Raji (cell line): ENCODE measurements around the gene SFRP2.

Experiments
- POLR2A ChIP-seq: IDR thresholded peaks from 2 replicates; pipeline ENCODE4 v1.6.1; 2011; ENCODE audit warnings: low read depth, low read length, control low read depth; ENCODE audit not compliant: insufficient read depth

The SFRP2 gene, protein sequence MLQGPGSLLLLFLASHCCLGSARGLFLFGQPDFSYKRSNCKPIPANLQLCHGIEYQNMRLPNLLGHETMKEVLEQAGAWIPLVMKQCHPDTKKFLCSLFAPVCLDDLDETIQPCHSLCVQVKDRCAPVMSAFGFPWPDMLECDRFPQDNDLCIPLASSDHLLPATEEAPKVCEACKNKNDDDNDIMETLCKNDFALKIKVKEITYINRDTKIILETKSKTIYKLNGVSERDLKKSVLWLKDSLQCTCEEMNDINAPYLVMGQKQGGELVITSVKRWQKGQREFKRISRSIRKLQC

GRCh38 chr4:153788413-153789276 is at the start of gene SFRP2:
Gene SFRP2, minus strand, starts transcription at chr4:153789083. Its CDS starts 248 bp downstream, at chr4:153788835.
- no peak for TF ChIP-seq POLR2A

GRCh38 chr4:153838564-153838963 is 49.7 kb upstream of the SFRP2 start:
- no peak for TF ChIP-seq POLR2A

GRCh38 chr4:153834901-153835300 is 46.0 kb upstream of the SFRP2 start:
- TF ChIP-seq POLR2A, result no peak

DNA sequence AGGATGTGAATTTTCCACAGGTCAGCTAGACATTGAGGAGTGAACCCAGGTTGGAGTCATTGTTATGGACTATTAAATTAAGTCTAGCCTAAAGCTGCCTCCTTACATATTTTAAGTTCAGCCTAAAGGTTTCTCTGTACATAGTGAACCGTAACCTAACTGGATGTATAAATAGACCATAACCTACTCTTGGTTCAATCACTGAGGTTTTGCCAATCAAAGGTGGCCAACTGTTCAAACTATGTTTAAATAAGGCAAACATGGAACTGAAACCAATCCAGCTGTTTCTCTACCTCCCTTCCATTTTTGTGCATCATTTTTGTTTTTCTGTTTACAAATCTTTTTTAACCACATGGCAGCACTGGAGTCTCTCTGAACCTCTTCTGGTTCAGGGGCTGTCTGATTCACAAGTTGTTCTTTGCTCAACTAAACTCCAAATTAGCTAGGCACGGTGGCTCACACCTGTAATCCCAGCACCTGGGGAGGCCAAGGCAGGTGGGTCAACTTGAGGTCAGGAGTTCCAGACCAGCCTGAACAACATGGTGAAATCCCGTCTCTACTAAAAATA is 43.9 kb upstream of the SFRP2 start:
- no peak for TF ChIP-seq POLR2A

- TF ChIP-seq POLR2A, result no peak
Measured at GRCh38 chr4:153832054-153832453, 43.2 kb upstream of the SFRP2 start.

GRCh38 chr4:153831245-153831644 is 42.4 kb upstream of the SFRP2 start:
- no peak for TF ChIP-seq POLR2A

DNA sequence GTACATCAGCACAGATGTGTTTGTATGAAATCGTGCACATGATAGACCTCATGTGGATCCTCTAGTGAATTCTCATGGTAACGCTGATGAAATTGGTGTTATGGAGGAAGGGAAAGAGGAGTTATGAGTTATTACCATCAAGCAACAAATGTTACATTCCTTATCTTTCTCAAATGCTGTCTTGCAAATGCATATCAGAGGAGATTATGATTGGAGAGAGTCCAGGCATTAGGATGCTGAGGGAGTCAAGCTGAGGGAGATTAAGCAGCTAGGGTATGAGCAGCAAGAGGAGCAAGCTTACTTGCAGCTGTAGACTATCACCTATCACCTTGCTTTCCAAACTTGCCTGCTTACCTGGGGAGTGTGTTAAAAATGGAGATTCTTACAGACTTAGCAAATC is 36.8 kb upstream of the SFRP2 start:
- TF ChIP-seq POLR2A, result no peak

- no peak for TF ChIP-seq POLR2A
Measured at GRCh38 chr4:153825126-153825525, 36.2 kb upstream of the SFRP2 start.

DNA sequence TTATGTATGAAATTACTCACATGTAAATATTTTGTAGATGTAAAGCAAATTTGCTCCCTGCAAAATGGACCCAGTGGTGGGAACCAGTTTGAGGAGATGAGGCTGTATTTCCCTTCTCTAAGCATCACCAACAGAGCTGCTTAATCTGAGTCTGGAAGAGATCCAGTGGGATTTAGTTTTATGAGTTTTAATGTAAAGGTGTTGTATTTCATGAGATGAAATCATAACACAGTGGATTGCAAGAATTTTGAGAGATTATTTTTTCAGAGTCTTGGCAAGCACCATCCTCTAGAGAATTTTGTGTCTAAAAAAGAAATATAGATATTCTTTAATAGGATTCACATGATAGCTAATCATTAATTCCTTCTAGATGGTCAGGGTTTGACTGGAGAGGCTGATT is 35.6 kb upstream of the SFRP2 start:
- no peak for TF ChIP-seq POLR2A

DNA sequence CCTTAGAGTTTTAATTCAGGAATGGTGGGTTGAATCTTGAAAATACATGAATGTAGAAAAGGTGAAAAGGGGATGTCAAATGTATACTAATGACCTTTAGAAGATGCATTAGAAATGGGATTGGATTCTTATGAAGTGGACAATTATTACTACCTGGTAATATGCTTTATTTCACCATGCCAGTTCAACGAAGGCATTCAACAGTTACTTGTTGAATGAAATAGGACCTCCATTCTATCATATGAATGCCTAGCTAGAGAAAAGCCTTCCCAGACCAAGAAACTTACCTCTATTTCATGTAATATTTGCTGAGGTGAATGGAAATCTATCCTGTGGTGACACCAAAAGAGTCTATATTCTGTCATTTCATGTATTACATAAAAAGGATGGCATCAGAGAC is 34.6 kb upstream of the SFRP2 start:
- no peak for TF ChIP-seq POLR2A

- TF ChIP-seq POLR2A, result no peak
Measured at GRCh38 chr4:153822316-153822715, 33.4 kb upstream of the SFRP2 start.

DNA sequence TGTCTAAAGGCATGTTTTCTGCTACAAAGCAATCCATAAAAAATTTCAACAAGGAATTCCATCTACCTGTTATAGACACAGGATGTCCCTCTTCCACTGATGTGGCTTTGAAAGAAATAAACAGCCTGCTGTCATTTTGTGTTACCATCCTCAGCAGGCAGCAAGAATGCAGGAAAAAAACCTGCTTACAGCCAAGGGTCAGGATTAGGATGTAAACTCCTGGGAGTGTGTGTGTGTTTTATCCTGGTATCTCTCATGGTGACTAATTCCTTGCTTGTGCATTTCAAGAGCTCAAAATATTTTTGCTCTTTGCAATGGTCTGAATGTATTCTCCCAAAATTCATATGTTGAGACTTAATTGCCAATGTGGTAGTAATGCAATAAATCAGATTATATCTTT is 28.6 kb upstream of the SFRP2 start:
- TF ChIP-seq POLR2A, result no peak

DNA sequence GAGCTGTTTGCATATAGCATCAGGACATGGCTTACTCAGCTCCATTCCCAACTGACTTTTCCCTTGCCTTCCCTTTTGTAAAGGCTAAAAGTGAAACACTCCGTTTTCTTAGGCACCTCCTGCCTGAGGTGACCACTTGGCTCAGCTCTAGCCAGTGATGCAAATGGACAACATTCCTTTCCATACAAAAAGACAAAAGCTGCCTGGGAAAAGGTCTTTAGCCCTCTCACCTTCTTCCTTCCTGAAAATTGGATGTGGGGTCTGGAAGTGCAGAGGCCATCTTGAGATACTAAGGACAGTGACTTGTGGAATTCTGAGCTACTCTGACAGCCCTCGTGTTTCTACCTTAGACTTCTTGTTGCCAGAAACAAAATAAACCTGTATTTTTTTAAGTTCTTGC is 27.7 kb upstream of the SFRP2 start:
- no peak for TF ChIP-seq POLR2A

- TF ChIP-seq POLR2A, result no peak
Measured at GRCh38 chr4:153814789-153815188, 25.9 kb upstream of the SFRP2 start.

GRCh38 chr4:153809916-153810810 is 21.3 kb upstream of the SFRP2 start:
- no peak for TF ChIP-seq POLR2A
